ENCODE data around the gene AFF1. TPM values are rescaled to one million over a fixed set of nuclear protein-coding genes. Genes with fewer than 3 reads are reported as not detected.

Gene AFF1
- total RNA-seq, 1 experiment from 2014 or later = 93.4 TPM

GRCh38 chr4:87129681-87130080, 194.9 kb downstream of the AFF1 start:
- no peaks in the 10 kb centered on the region for H3K27me3 Mint-ChIP-seq (ENCODE audit: low read depth)
- ATAC-seq (no peak), DNase-seq (ENCODE audit: low spot score) (no peak)
- no peaks in the 10 kb centered on the region for H3K4me1 Mint-ChIP-seq
- H3K4me3 Mint-ChIP-seq = no peak overlapping the region
- TF ChIP-seq USF1 (CRISPR knock-in tag; IDR thresholded peaks at IDR 0.05) (no peak), HMGA2 (CRISPR knock-in tag; IDR thresholded peaks at IDR 0.05) (no peak), HMGXB4 (CRISPR knock-in tag; IDR thresholded peaks at IDR 0.05) (no peak), ZNF416 (CRISPR knock-in tag; IDR thresholded peaks at IDR 0.05) (no peak), ZNF281 (CRISPR knock-in tag; IDR thresholded peaks at IDR 0.05) (no peak), ATF3 (CRISPR knock-in tag; conservative IDR thresholded peaks at IDR 0.05) (no peak)
- ChIA-PET POLR2A (no interaction called here), CTCF (no interaction called here)
- no peaks in the 10 kb centered on the region for H3K9me3 Mint-ChIP-seq
- H3K27ac Mint-ChIP-seq = no peak overlapping the region
- H3K36me3 Mint-ChIP-seq = peaks cover 85% of the 10 kb centered on the region

GRCh38 chr4:87130985-87131703, 196.3 kb downstream of the AFF1 start:
- peak overlapping the region; percentile 92 for H3K27ac Mint-ChIP-seq
- ChIA-PET CTCF (no interaction called here), POLR2A (no interaction called here)
- no peaks in the 10 kb centered on the region for H3K4me1 Mint-ChIP-seq
- no peaks in the 10 kb centered on the region; the same call in 1 of the 2 replicates for H3K27me3 Mint-ChIP-seq (ENCODE audit: low read depth)
- H3K36me3 Mint-ChIP-seq = peaks cover 84% of the 10 kb centered on the region
- no peak for ATAC-seq
- H3K9me3 Mint-ChIP-seq = no peaks in the 10 kb centered on the region
- no peak overlapping the region for H3K4me3 Mint-ChIP-seq
- no peak for DNase-seq (ENCODE audit: low spot score)
- TF ChIP-seq RORB (CRISPR knock-in tag; IDR thresholded peaks at IDR 0.05) (no peak), SP1 (CRISPR knock-in tag; conservative IDR thresholded peaks at IDR 0.05) (no peak)

- H3K4me1 Mint-ChIP-seq = no peaks in the 10 kb centered on the region
- no peak overlapping the region for H3K27ac Mint-ChIP-seq
- ATAC-seq (no peak), DNase-seq (ENCODE audit: low spot score) (no peak)
- POLR2A ChIA-PET = no interaction called here
- H3K9me3 Mint-ChIP-seq = no peaks in the 10 kb centered on the region
- CTCF ChIA-PET = no interaction called here
- no peak overlapping the region for H3K4me3 Mint-ChIP-seq
- H3K36me3 Mint-ChIP-seq = peaks cover 84% of the 10 kb centered on the region
- no peaks in the 10 kb centered on the region; the same call in 1 of the 2 replicates for H3K27me3 Mint-ChIP-seq (ENCODE audit: low read depth)
- TF ChIP-seq MLX (CRISPR knock-in tag; IDR thresholded peaks at IDR 0.05) = no peak
- no peak for TF ChIP-seq ATF3 (CRISPR knock-in tag; conservative IDR thresholded peaks at IDR 0.05)
- no peak for TF ChIP-seq NFYB (CRISPR knock-in tag; conservative IDR thresholded peaks at IDR 0.05; ENCODE audit: low read depth)
- TF ChIP-seq PRDM15 (CRISPR knock-in tag; IDR thresholded peaks at IDR 0.05) = no peak
- no peak for TF ChIP-seq NR1H2 (CRISPR knock-in tag; IDR thresholded peaks at IDR 0.05)
- no peak for TF ChIP-seq TP53 (CRISPR knock-in tag; IDR thresholded peaks at IDR 0.05)
- no peak for TF ChIP-seq HMGA2 (CRISPR knock-in tag; IDR thresholded peaks at IDR 0.05)
- TF ChIP-seq CREB1 (CRISPR knock-in tag; IDR thresholded peaks at IDR 0.05) = no peak
- no peak for TF ChIP-seq CDX4 (CRISPR knock-in tag; IDR thresholded peaks at IDR 0.05; ENCODE audit: borderline replicate concordance)
- no peak for TF ChIP-seq ZNF396 (CRISPR knock-in tag; IDR thresholded peaks at IDR 0.05; ENCODE audit: borderline replicate concordance)
- TF ChIP-seq ETV6 (CRISPR knock-in tag; IDR thresholded peaks at IDR 0.05) = no peak
- no peak for TF ChIP-seq ZNF512 (CRISPR knock-in tag; IDR thresholded peaks at IDR 0.05; ENCODE audit: borderline replicate concordance)
Observed at GRCh38 chr4:87132035-87132434, 197.2 kb downstream of the AFF1 start.

Measured in WTC11 (cell line).